Measurements from ENCODE around the gene AFAP1L2. TPM values are rescaled to one million over a fixed set of nuclear protein-coding genes. Genes with fewer than 3 reads are reported as not detected.

Gene AFAP1L2
- total RNA-seq, 1 donor from 2014 or later, result 4.8 TPM

DNA sequence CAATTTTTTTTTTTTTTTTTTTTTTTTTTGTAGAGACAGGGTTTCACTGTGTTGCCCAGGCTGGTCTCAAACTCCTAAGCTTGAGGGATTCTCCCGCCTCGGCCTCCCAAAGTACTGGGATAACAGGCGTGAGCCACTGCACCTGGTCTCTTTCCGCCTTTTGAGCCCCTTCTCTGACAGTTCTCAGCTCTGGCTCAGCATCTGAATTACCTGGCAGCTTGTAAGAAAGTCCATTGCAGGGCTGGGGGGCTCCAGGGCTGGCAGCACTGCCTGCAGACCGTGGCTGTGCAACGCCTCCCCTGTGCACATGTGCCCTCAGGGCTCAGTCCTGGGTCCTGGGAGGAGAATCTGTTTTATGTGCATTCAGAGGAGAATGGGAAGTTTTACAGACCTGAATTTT lies 127.6 kb downstream of the AFAP1L2 start:
- Histone ChIP-seq H3K9ac (no peak overlapping the region), H4K20me1 (ENCODE audit: low read depth) (no peaks in the 10 kb centered on the region), H3K79me2 (ENCODE audit: low read depth) (no peaks in the 10 kb centered on the region), H3F3A (ENCODE audit: low read depth) (no peaks in the 10 kb centered on the region), H2AFZ (replicated peaks) (no peak overlapping the region), H3K4me2 (no peak overlapping the region), H3K4me1 (no peaks in the 10 kb centered on the region), H3K27ac (no peak overlapping the region), H3K27me3 (no peaks in the 10 kb centered on the region), H3K36me3 (no peaks in the 10 kb centered on the region), H3K4me3 (no peak overlapping the region), H3K9me3 (ENCODE audit: low read depth) (no peaks in the 10 kb centered on the region)
- H3K4me1 Mint-ChIP-seq, result no peaks in the 10 kb centered on the region
- H3K4me3 Mint-ChIP-seq, result no peak overlapping the region
- H3K27me3 Mint-ChIP-seq (ENCODE audit: insufficient read depth, low read depth), result peaks cover 7% of the 10 kb centered on the region
- TF ChIP-seq EZH2 (IDR thresholded peaks at IDR 0.05) (no peak), EZH2phosphoT487 (IDR thresholded peaks at IDR 0.05) (no peak)
- TF ChIP-seq, protein P1, sequence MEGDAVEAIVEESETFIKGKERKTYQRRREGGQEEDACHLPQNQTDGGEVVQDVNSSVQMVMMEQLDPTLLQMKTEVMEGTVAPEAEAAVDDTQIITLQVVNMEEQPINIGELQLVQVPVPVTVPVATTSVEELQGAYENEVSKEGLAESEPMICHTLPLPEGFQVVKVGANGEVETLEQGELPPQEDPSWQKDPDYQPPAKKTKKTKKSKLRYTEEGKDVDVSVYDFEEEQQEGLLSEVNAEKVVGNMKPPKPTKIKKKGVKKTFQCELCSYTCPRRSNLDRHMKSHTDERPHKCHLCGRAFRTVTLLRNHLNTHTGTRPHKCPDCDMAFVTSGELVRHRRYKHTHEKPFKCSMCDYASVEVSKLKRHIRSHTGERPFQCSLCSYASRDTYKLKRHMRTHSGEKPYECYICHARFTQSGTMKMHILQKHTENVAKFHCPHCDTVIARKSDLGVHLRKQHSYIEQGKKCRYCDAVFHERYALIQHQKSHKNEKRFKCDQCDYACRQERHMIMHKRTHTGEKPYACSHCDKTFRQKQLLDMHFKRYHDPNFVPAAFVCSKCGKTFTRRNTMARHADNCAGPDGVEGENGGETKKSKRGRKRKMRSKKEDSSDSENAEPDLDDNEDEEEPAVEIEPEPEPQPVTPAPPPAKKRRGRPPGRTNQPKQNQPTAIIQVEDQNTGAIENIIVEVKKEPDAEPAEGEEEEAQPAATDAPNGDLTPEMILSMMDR (IDR thresholded peaks at IDR 0.05), result no peak
- peaks cover 3% of the 10 kb centered on the region for H3K9me3 Mint-ChIP-seq
- H3K27ac Mint-ChIP-seq, result no peak overlapping the region
- DNase-seq (ENCODE audit: low spot score), result no peak
- H3K36me3 Mint-ChIP-seq, result no peaks in the 10 kb centered on the region

- TF ChIP-seq, protein P1 (IDR thresholded peaks at IDR 0.05), result no peak
- TF ChIP-seq EZH2phosphoT487 (IDR thresholded peaks at IDR 0.05) (no peak), EZH2 (IDR thresholded peaks at IDR 0.05) (no peak)
- Mint-ChIP-seq H3K27ac (no peak overlapping the region), H3K9me3 (peaks cover 3% of the 10 kb centered on the region), H3K36me3 (no peaks in the 10 kb centered on the region), H3K4me3 (no peak overlapping the region), H3K4me1 (no peaks in the 10 kb centered on the region), H3K27me3 (ENCODE audit: insufficient read depth, low read depth) (peaks cover 7% of the 10 kb centered on the region)
- H2AFZ ChIP-seq (replicated peaks), result no peak overlapping the region
- no peaks in the 10 kb centered on the region for H3F3A ChIP-seq (ENCODE audit: low read depth)
- H3K79me2 ChIP-seq (ENCODE audit: low read depth), result no peaks in the 10 kb centered on the region
- H3K4me1 ChIP-seq, result no peaks in the 10 kb centered on the region
- H3K9ac ChIP-seq, result no peak overlapping the region
- no peak overlapping the region for H3K4me2 ChIP-seq
- no peak overlapping the region for H3K27ac ChIP-seq
- no peaks in the 10 kb centered on the region for H3K9me3 ChIP-seq (ENCODE audit: low read depth)
- no peak for DNase-seq (ENCODE audit: low spot score)
- H3K4me3 ChIP-seq, result no peak overlapping the region
- no peaks in the 10 kb centered on the region for H3K36me3 ChIP-seq
- no peaks in the 10 kb centered on the region for H4K20me1 ChIP-seq (ENCODE audit: low read depth)
- no peaks in the 10 kb centered on the region for H3K27me3 ChIP-seq
Observed at GRCh38 chr10:114276066-114276465, 128.2 kb downstream of the AFAP1L2 start.

DNA sequence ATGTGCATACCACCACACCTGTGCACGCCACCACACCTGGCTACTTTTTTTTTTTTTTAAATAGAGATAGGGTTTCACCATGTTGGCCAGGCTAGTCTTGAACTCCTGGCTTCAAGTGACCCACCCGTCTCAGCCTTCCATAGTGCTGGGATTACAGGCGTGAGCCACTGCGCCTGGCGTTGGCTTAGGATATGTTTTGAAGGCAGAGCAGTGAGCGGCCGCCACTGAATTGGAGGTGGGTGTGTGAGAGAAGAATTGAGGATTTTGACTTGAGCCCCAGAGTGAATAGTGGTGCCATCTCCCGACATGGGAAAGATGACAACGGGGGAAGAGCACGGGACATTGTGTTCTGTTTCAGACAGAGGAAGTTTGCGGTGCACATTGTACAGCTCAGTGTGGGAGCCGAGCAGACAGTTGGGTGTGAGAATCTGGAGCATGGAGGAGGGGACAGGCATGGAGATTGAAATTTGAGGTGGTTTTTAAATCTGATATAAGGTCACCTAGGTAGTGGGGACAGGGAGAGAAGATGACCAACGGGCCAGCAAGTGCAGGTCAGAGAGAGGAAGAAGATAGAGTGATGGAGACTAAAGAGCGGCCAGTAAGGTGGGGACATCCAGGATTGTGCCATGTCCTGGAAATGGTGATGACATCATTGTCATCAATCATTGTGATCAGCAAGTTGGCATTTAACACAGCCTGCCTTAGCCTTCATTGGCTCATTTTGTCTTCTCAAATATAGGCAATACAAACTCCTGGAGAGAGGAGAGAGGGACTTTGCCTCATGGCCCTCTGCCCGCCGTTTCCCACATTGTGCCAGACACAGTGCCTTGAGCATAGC lies 129.5 kb downstream of the AFAP1L2 start:
- Histone ChIP-seq H3K36me3 (no peaks in the 10 kb centered on the region), H3K4me1 (no peaks in the 10 kb centered on the region), H3K79me2 (ENCODE audit: low read depth) (no peaks in the 10 kb centered on the region), H3K4me3 (no peak overlapping the region), H2AFZ (replicated peaks) (no peak overlapping the region), H3K27ac (no peak overlapping the region), H4K20me1 (ENCODE audit: low read depth) (no peaks in the 10 kb centered on the region), H3K9me3 (ENCODE audit: low read depth) (no peaks in the 10 kb centered on the region), H3K27me3 (no peaks in the 10 kb centered on the region), H3F3A (ENCODE audit: low read depth) (no peaks in the 10 kb centered on the region), H3K4me2 (no peak overlapping the region), H3K9ac (no peak overlapping the region)
- Mint-ChIP-seq H3K4me3 (no peak overlapping the region), H3K27me3 (ENCODE audit: insufficient read depth, low read depth) (peaks cover 7% of the 10 kb centered on the region), H3K4me1 (no peaks in the 10 kb centered on the region), H3K9me3 (peaks cover 3% of the 10 kb centered on the region), H3K36me3 (no peaks in the 10 kb centered on the region), H3K27ac (no peak overlapping the region)
- no peak for DNase-seq (ENCODE audit: low spot score)
- no peak for TF ChIP-seq EZH2 (IDR thresholded peaks at IDR 0.05)
- TF ChIP-seq, protein P1 (IDR thresholded peaks at IDR 0.05), result no peak

Data from neural progenitor cell (in vitro differentiated cells).